HepG2 (cell line): ENCODE results near the gene ECE2.

Source experiments
- ARID4A ChIP-seq: sonication (generic); formaldehyde crosslinking; IDR thresholded peaks from 2 replicates; pipeline ENCODE4 v1.5.0; 2020; ENCODE audit warnings: mild to moderate bottlenecking, missing genetic modification reagents, borderline replicate concordance
- ATF6 ChIP-seq: sonication (generic); formaldehyde crosslinking; conservative IDR thresholded peaks from 2 replicates; pipeline ENCODE4 v1.4.0; 2020; ENCODE audit warnings: missing genetic modification reagents
- CTCF ChIP-seq: sonication (generic); formaldehyde crosslinking; IDR thresholded peaks from 2 replicates; pipeline ENCODE4 v1.5.0; 2020; ENCODE audit warnings: mild to moderate bottlenecking, missing genetic modification reagents, moderate library complexity
- EP300 ChIP-seq, 3 experiments: sonication (generic) in 1 of 3; formaldehyde crosslinking in 1 of 3; IDR thresholded peaks; 2 replicates each; pipeline versions ENCODE4 v1.5.1 to v1.6.1; 2011 to 2020; ENCODE audit warnings: low read depth in 2 of 3, low read length in 2 of 3, borderline replicate concordance in 1 of 3, improper control_type of control experiment in 1 of 3, mild to moderate bottlenecking in 1 of 3, missing genetic modification reagents in 1 of 3, moderate library complexity in 1 of 3
- ZBTB2 ChIP-seq: sonication (generic); formaldehyde crosslinking; IDR thresholded peaks from 2 replicates; pipeline ENCODE4 v1.8.0; 2022; ENCODE audit warnings: low read depth, missing genetic modification reagents
- ZFP62 ChIP-seq: sonication (generic); formaldehyde crosslinking; IDR thresholded peaks from 2 replicates; pipeline ENCODE4 v1.4.0; 2020; ENCODE audit warnings: missing genetic modification reagents
- ZNF121 ChIP-seq: sonication (generic); formaldehyde crosslinking; IDR thresholded peaks from 2 replicates; pipeline ENCODE4 v1.5.0; 2020; ENCODE audit warnings: mild to moderate bottlenecking, missing genetic modification reagents
- ZNF17 ChIP-seq: sonication (generic); formaldehyde crosslinking; IDR thresholded peaks from 2 replicates; pipeline ENCODE4 v1.5.0; 2020; ENCODE audit warnings: mild to moderate bottlenecking, missing genetic modification reagents
- ZNF24 ChIP-seq: fragments of 450-650 bp; IDR thresholded peaks from 2 replicates; pipeline ENCODE4 v1.6.1; 2017; ENCODE audit warnings: antibody characterized with exemption, mild to moderate bottlenecking
- ZNF597 ChIP-seq: sonication (generic); formaldehyde crosslinking; IDR thresholded peaks from 2 replicates; pipeline ENCODE4 v1.5.0; 2020; ENCODE audit warnings: missing genetic modification reagents
- ZNF777 ChIP-seq: sonication (generic); formaldehyde crosslinking; IDR thresholded peaks from 2 replicates; pipeline ENCODE4 v1.4.0; 2020; ENCODE audit warnings: missing genetic modification reagents

- TF ChIP-seq ARID4A (CRISPR knock-in tag) (no peak), ZNF24 (no peak), ATF6 (no peak), EP300 (IDR thresholded peaks at IDR 0.05; ENCODE audit: low read depth in 2 of 2, low read length in 2 of 2) (no peak), EP300 (CRISPR knock-in tag; IDR thresholded peaks at IDR 0.05; ENCODE audit: borderline replicate concordance) (no peak), ZNF17 (CRISPR knock-in tag) (no peak), ZNF597 (CRISPR knock-in tag) (no peak), ZBTB2 (CRISPR knock-in tag) (no peak), ZNF777 (CRISPR knock-in tag) (no peak), CTCF (CRISPR knock-in tag) (no peak), ZFP62 (no peak), ZNF121 (CRISPR knock-in tag) (no peak)
Measured at GRCh38 chr3:184316792-184317191, 41.0 kb downstream of the ECE2 start.
